Gastrocnemius medialis (tissue), 4 donors: ENCODE measurements around the gene CLMN. TPM values are rescaled to one million over a fixed set of nuclear protein-coding genes. Genes with fewer than 3 reads are reported as not detected.
A peak's percentile ranks its signal among the peaks of the same experiment; 100 is the strongest.

Experiments
- ATAC-seq, 2 donors: fragments of 150-250 bp; one replicate each; pipeline ENCODE4 v1.9.1; 2016
- DNase-seq, 2 donors: peaks; one replicate each; pipeline ENCODE4 v3.0.0-alpha.2; 2019
- H3K27ac ChIP-seq, 4 donors: fragments of 200-600 bp; sonication (generic); 1 replicate in 1 of 4; 2 replicates in 3 of 4; pipeline ENCODE4 v1.5.1; 2016 to 2018; ENCODE audit warnings: mild to moderate bottlenecking in 2 of 4, moderate library complexity in 1 of 4
- H3K27me3 ChIP-seq, 3 donors: fragments of 200-600 bp; sonication (generic) in 2 of 3; 1 replicate in 1 of 3; 2 replicates in 2 of 3; pipeline versions ENCODE4 v1.5.1 to v1.6.0; 2016 to 2019; ENCODE audit warnings: mild to moderate bottlenecking in 1 of 3, moderate library complexity in 1 of 3
- H3K36me3 ChIP-seq, 2 donors: fragments of 200-600 bp; sonication (generic) in 1 of 2; one replicate each; pipeline ENCODE4 v1.5.1; 2017 to 2018
- H3K4me1 ChIP-seq, 2 donors: fragments of 200-600 bp; sonication (generic) in 1 of 2; one replicate each; pipeline ENCODE4 v1.5.1; 2016 to 2017; ENCODE audit warnings: mild to moderate bottlenecking in 2 of 2
- H3K4me3 ChIP-seq, 4 donors: fragments of 200-600 bp; sonication (generic) in 3 of 4; 1 replicate in 1 of 4; 2 replicates in 3 of 4; pipeline ENCODE4 v1.5.1; 2016 to 2019; ENCODE audit warnings: mild to moderate bottlenecking in 2 of 4
- H3K9me3 ChIP-seq, 3 donors: fragments of 200-600 bp; sonication (generic) in 2 of 3; 1 replicate in 1 of 3; 2 replicates in 2 of 3; pipeline ENCODE4 v1.5.1; 2016 to 2019
- POLR2A ChIP-seq, 2 donors: fragments of 450-650 bp; IDR thresholded peaks; one replicate each; pipeline ENCODE4 v1.6.1; 2017; ENCODE audit warnings: antibody characterized with exemption in 2 of 2, mild to moderate bottlenecking in 2 of 2, moderate library complexity in 2 of 2
- in situ Hi-C, 4 donors: fragments of 200-750 bp; cut with MboI; loops; one replicate each; pipeline versions ENCODE4 v1.15.0 to v1.8.0; 2017; ENCODE audit warnings: low sequenced_read_pairs in 4 of 4
- intact Hi-C: fragments of 100-400 bp; cut with DNase I; formaldehyde crosslinking; loops from one replicate; pipeline ENCODE4 v1.15.1; 2023; ENCODE audit warnings: low total_unique reads
- total RNA-seq, 4 donors: library from RNA; depleted of rRNA; stranded (reverse); fragments of >200 nt; gene quantifications; one replicate each; pipeline versions ENCODE4 v1.1.0 to v1.2.3, GENCODE V29; 2016
- TF ChIP-seq, protein P1 (sequence below), 5 experiments: fragments of 450-650 bp in 3 of 5; fragments of 200-600 bp in 2 of 5; sonication (generic) in 2 of 5; IDR thresholded peaks in 4 of 5; conservative IDR thresholded peaks in 1 of 5; 1 replicate in 4 of 5; 2 replicates in 1 of 5; pipeline ENCODE4 v1.5.1; 2016 to 2019; ENCODE audit warnings: antibody characterized with exemption in 5 of 5, mild to moderate bottlenecking in 3 of 5, moderate library complexity in 3 of 5

CLMN gene
- total RNA-seq, 4 donors from 2014 or later: 3.8 to 8.8 (median 5.8) TPM

DNA sequence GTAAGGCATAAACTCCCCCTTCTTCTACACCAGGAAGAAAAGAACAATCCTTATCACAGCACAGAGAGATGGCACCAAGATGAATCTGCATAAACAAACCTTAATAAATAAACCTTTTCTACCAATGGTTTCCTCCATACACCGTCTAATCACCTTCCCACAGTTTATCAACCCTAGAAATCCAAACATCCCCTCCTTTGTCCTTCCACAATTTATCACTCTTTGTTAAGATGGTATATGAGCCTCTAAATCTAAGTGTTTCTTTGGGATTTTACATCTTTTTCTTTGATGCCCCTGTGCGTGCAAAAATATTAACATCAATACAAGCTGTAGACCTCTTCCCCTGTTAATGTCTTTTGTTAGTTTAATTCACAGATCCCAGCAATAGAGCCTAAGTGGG lies 174.9 kb downstream of the CLMN start:
- H3K27me3 ChIP-seq: no peaks in the 10 kb centered on the region
- peak overlapping the region in 2 of 4 donors; percentile 52 to 62 for H3K27ac ChIP-seq
- H3K9me3 ChIP-seq: peaks cover 0 to 8% (median 5%) of the 10 kb centered on the region in 3 donors
- H3K36me3 ChIP-seq: no peaks in the 10 kb centered on the region
- ATAC-seq (no peak), DNase-seq (no peak)
- H3K4me3 ChIP-seq: no peak overlapping the region
- peaks cover 52 to 57% of the 10 kb centered on the region in 2 donors for H3K4me1 ChIP-seq
- intact Hi-C loops (no loop called here), in situ Hi-C loops (loop anchor here in 1 of 4 donors (25.0 kb wide), 1 partner anchor 392 kb away; the partner anchor contains the start of gene GLRX5)
- TF ChIP-seq, protein P1, sequence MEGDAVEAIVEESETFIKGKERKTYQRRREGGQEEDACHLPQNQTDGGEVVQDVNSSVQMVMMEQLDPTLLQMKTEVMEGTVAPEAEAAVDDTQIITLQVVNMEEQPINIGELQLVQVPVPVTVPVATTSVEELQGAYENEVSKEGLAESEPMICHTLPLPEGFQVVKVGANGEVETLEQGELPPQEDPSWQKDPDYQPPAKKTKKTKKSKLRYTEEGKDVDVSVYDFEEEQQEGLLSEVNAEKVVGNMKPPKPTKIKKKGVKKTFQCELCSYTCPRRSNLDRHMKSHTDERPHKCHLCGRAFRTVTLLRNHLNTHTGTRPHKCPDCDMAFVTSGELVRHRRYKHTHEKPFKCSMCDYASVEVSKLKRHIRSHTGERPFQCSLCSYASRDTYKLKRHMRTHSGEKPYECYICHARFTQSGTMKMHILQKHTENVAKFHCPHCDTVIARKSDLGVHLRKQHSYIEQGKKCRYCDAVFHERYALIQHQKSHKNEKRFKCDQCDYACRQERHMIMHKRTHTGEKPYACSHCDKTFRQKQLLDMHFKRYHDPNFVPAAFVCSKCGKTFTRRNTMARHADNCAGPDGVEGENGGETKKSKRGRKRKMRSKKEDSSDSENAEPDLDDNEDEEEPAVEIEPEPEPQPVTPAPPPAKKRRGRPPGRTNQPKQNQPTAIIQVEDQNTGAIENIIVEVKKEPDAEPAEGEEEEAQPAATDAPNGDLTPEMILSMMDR (IDR thresholded peaks at IDR 0.05 in 4 of 5, conservative IDR thresholded peaks at IDR 0.05 in 1 of 5): no peak
- TF ChIP-seq POLR2A (IDR thresholded peaks at IDR 0.05): no peak

DNA sequence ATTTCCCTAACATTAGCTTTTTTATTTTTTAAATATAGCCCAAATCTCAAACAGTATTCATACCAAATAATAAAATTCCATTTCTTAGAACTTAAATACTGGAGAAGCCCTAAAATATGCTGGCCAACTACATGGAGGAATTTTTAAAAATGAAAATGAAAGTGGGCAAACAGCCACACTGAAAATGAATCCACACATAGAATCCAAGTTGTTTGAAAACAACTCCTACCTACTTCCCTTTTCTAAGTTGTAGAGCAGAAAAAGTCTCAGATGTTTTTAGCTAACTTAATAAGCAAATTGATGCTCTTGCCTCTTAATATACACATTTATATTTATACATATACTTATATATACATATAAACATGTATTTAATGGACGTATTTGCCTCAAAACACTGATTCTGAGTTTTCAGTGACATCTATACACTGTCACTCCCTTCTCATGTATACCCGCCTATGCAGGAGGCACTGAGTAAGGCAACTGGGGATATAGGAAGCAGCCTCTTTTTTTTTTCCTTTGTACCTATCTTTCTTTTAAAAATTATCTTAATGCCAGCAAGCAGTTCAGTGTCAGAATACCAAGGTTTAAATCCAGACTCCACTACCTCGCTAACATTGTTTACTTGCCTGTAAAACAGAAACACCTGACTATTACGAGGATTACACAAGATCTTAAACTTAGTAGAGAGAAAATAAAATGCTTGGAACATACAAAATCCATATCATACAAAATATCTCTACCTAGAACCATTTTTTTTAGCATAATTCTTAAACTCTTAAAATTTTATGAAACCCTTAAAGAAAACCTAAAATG lies 175.7 kb downstream of the CLMN start:
- no peaks in the 10 kb centered on the region for H3K36me3 ChIP-seq
- peak overlapping the region; percentile 36 to 67 (median 57) for H3K27ac ChIP-seq
- ATAC-seq: no peak
- intact Hi-C loops (no loop called here), in situ Hi-C loops (loop anchor here in 1 of 4 donors (25.0 kb wide), 1 partner anchor 393 kb away; the partner anchor contains the start of gene GLRX5)
- no peak for DNase-seq
- H3K4me1 ChIP-seq: peaks cover 54 to 56% of the 10 kb centered on the region in 2 donors
- no peaks in the 10 kb centered on the region for H3K27me3 ChIP-seq
- TF ChIP-seq, protein P1 (IDR thresholded peaks at IDR 0.05 in 4 of 5, conservative IDR thresholded peaks at IDR 0.05 in 1 of 5): no peak
- TF ChIP-seq POLR2A (IDR thresholded peaks at IDR 0.05): no peak
- peak overlapping the region in 1 of 4 donors; percentile 1 for H3K4me3 ChIP-seq
- peaks cover 0 to 8% (median 5%) of the 10 kb centered on the region in 3 donors for H3K9me3 ChIP-seq

DNA sequence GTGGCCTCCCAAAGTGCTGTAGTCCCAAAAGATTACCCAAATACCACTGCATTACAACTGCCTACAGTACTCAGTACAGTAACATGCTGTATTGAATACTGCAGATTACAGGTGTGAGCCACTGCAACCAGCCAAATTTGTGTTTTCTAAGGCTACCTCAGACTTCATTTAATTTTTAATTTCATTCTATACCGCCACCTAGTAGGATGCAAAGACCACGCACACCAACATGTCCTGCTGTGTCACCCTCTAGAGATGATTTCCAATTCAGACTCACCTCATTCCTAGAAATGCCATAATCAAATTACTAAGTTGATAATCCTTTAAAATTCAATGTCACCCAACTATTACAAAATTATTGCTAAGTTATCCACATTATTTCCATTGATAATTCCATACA lies 177.5 kb downstream of the CLMN start:
- in situ Hi-C loops: loop anchor here in 1 of 4 donors (25.0 kb wide), 1 partner anchor 395 kb away; the partner anchor contains the start of gene GLRX5
- H3K27ac ChIP-seq: peak overlapping the region in 1 of 4 donors; percentile 62

DNA sequence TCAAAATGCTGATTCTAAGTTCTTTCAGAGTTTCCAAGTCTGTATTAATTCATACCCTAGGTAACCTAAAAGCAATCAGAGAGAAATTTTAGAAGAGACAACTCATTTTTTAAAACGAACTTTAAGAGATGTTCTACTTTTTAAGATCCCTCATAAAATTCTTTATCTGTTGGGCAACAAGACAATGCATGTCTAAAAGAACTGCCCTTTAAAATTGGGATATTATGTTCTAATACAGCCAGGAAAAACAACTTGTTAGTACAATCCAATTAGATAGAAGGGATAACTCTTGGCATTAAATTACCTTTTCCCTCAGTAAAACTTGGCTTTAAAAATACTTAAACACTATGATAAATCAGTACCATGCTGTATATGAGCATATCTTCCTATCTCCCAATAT lies 178.0 kb downstream of the CLMN start:
- no peak for TF ChIP-seq POLR2A (IDR thresholded peaks at IDR 0.05)
- TF ChIP-seq, protein P1 (IDR thresholded peaks at IDR 0.05 in 4 of 5, conservative IDR thresholded peaks at IDR 0.05 in 1 of 5): no peak
- Histone ChIP-seq H3K4me3 (no peak overlapping the region), H3K27me3 (no peaks in the 10 kb centered on the region), H3K9me3 (peaks cover 0 to 8% (median 5%) of the 10 kb centered on the region in 3 donors), H3K4me1 (peaks cover 44 to 51% of the 10 kb centered on the region in 2 donors), H3K36me3 (no peaks in the 10 kb centered on the region), H3K27ac (peak overlapping the region in 2 of 4 donors; percentile 7 to 62)
- DNase-seq: no peak
- ATAC-seq: no peak
- in situ Hi-C loops: loop anchor here in 1 of 4 donors (25.0 kb wide), 1 partner anchor 396 kb away; the partner anchor contains the start of gene GLRX5
- intact Hi-C loops: no loop called here

More for the DNA sequence above, 177.5 kb downstream of the CLMN start:
- Histone ChIP-seq H3K4me1 (peaks cover 44 to 51% of the 10 kb centered on the region in 2 donors), H3K4me3 (no peak overlapping the region), H3K9me3 (peaks cover 0 to 8% (median 5%) of the 10 kb centered on the region in 3 donors), H3K36me3 (no peaks in the 10 kb centered on the region), H3K27me3 (no peaks in the 10 kb centered on the region)
- DNase-seq (no peak), ATAC-seq (no peak)
- no peak for TF ChIP-seq POLR2A (IDR thresholded peaks at IDR 0.05)
- TF ChIP-seq, protein P1 (IDR thresholded peaks at IDR 0.05 in 4 of 5, conservative IDR thresholded peaks at IDR 0.05 in 1 of 5): no peak
- intact Hi-C loops: no loop called here
